A204.1 (cell line): Measurements from ENCODE around the gene RUNX2.

Experiments used
- FAIRE-seq: peaks from 2 replicates; lab custom pipeline; 2012; peaks lifted over from hg19 to GRCh38; lab: Jason Lieb, UNC

The RUNX2 gene

GRCh38 chr6:45415788-45416518 is 87.8 kb downstream of the RUNX2 start:
- FAIRE-seq = no peak

- FAIRE-seq = no peak
Measured at GRCh38 chr6:45416700-45417099, 88.6 kb downstream of the RUNX2 start.

- no peak for FAIRE-seq
Measured at GRCh38 chr6:45417436-45417835, 89.3 kb downstream of the RUNX2 start.

- no peak for FAIRE-seq
Measured at GRCh38 chr6:45419571-45420082, 91.5 kb downstream of the RUNX2 start.

GRCh38 chr6:45420083-45420908 is 92.2 kb downstream of the RUNX2 start:
- FAIRE-seq = no peak

- FAIRE-seq = no peak
Measured at GRCh38 chr6:45420909-45421708, 93.0 kb downstream of the RUNX2 start.

- no peak for FAIRE-seq
Measured at GRCh38 chr6:45421709-45422502, 93.8 kb downstream of the RUNX2 start.

GRCh38 chr6:45422503-45423110 is 94.5 kb downstream of the RUNX2 start:
- no peak for FAIRE-seq

- FAIRE-seq = no peak
Measured at GRCh38 chr6:45423111-45423823, 95.1 kb downstream of the RUNX2 start.

GRCh38 chr6:45423824-45424450 is 95.8 kb downstream of the RUNX2 start:
- no peak for FAIRE-seq

- no peak for FAIRE-seq
Measured at GRCh38 chr6:45424451-45424861, 96.3 kb downstream of the RUNX2 start.

- no peak for FAIRE-seq
Measured at GRCh38 chr6:45426251-45426650, 98.1 kb downstream of the RUNX2 start.

GRCh38 chr6:45427726-45428125 is 99.6 kb downstream of the RUNX2 start:
- FAIRE-seq = no peak

- no peak for FAIRE-seq
Measured at GRCh38 chr6:45428727-45429126, 100.6 kb downstream of the RUNX2 start.

- no peak for FAIRE-seq
Measured at GRCh38 chr6:45430590-45431202, 102.6 kb downstream of the RUNX2 start.

GRCh38 chr6:45431317-45432065 is 103.4 kb downstream of the RUNX2 start:
- no peak for FAIRE-seq

GRCh38 chr6:45432977-45433376 is 104.8 kb downstream of the RUNX2 start:
- no peak for FAIRE-seq

GRCh38 chr6:45433533-45434380 is 105.6 kb downstream of the RUNX2 start:
- no peak for FAIRE-seq
